SJCRH30 (cell line): ENCODE measurements around the gene MAGEA9B. TPM values are rescaled to one million over a fixed set of nuclear protein-coding genes. Genes with fewer than 3 reads are reported as not detected.

ENCODE experiments used
- total RNA-seq: library from RNA; depleted of rRNA; stranded (reverse); fragments of >200 nt; shearing (Covaris generic); gene quantifications from 2 replicates; pipeline ENCODE4 v1.2.3, GENCODE V29; 2014; rRNA removed

MAGEA9B gene
- total RNA-seq, 1 experiment from 2014 or later = not detected

Other genes with a start within 250 kb of the MAGEA9B start
- 17.0 and 20.0 TPM in 2 replicates for gene IDS, start 82.2 kb downstream of the MAGEA9B start, total RNA-seq
- gene EOLA1, start 46.4 kb downstream of the MAGEA9B start, total RNA-seq = 10.9 and 11.1 TPM in 2 replicates
- gene HSFX3, start 37.5 kb downstream of the MAGEA9B start, total RNA-seq = not detected in 2 replicates
- not detected in 2 replicates for gene HSFX2, start 7.9 kb upstream of the MAGEA9B start, total RNA-seq
- gene TMEM185A, start 44.3 kb upstream of the MAGEA9B start, total RNA-seq = 17.7 and 19.1 TPM in 2 replicates
- gene MAGEA11, start 124.6 kb upstream of the MAGEA9B start, total RNA-seq = not detected in 2 replicates
- 0.23 and 0.77 TPM in 2 replicates for gene HSFX1, start 186.6 kb upstream of the MAGEA9B start, total RNA-seq
- gene MAGEA9, start 194.5 kb upstream of the MAGEA9B start, total RNA-seq = not detected in 2 replicates